ENCODE data around the gene ADSL. TPM values are rescaled to one million over a fixed set of nuclear protein-coding genes. Genes with fewer than 3 reads are reported as not detected.

Gene ADSL
- total RNA-seq, 1 donor from 2014 or later, result 52.3 TPM

DNA sequence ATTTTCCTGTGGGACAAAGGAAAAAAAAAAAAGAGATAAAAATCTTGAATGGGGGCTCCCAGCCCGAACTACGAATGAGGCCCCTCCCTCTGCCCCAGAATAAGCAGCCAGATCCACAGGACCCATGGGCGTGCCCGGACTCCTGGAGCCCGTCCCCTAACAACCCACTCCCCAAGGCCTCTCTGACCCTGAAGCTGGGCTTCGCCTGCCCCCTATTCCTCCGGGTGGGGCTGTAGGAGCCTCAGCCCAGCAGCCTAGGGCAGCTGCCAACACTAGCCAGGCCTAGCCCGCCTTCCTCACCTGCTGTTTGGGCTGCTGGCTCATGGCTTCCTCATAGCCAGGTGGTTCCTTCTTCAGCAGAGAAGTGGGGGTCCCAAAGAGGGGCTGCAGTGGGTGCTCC lies 70.7 kb downstream of the ADSL start:
- DNase-seq (ENCODE audit: low spot score), result no peak

DNA sequence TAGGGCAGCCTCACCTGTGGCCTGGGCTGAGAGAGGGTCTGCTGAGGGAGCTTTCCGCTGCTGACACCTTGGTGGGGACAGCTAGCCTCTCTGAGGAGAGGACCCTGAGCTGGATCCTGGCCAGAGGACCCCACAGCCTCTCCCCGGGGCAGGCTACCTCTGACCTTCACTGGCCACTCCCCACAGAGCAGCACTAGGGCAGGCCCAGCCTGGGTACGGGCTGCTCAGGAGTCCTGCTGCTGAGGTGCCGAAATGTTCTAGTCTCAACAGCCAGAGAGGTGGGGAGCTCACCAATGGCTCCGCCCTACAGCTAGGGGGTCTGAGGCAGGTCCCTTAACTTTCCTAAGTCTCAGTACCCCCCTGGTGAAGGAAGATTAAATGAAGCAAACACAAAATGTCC lies 71.6 kb downstream of the ADSL start:
- DNase-seq (ENCODE audit: low spot score), result no peak

GRCh38 chr22:40418366-40419201 lies 72.3 kb downstream of the ADSL start:
- DNase-seq (ENCODE audit: low spot score), result no peak

GRCh38 chr22:40419718-40420117 lies 73.4 kb downstream of the ADSL start:
- DNase-seq (ENCODE audit: low spot score), result no peak

GRCh38 chr22:40420341-40421081 lies 74.2 kb downstream of the ADSL start:
- DNase-seq (ENCODE audit: low spot score), result no peak

- DNase-seq (ENCODE audit: low spot score), result no peak
These were observed 74.7 kb downstream of the ADSL start for GRCh38 chr22:40421082-40421350.

DNA sequence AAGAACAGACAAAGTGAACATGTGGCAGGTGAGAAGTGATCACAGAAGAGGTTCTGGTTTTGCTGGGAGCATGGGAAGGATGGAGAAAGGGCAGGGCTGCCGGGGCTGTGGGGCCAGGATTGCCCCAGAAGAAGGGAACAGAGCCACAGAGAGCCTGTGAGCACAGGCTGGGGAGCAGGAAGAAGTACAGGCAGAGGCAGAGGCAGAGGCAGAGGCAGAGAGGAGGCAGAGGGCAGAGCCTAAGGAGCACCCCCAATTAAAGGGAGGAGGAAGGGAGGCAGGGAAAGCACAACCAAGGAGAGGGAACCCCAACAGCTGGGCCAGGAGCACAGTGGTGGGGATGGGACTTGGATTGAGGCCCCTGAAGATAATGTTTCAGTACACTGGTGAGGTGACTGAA lies 75.6 kb downstream of the ADSL start:
- DNase-seq (ENCODE audit: low spot score), result no peak

DNA sequence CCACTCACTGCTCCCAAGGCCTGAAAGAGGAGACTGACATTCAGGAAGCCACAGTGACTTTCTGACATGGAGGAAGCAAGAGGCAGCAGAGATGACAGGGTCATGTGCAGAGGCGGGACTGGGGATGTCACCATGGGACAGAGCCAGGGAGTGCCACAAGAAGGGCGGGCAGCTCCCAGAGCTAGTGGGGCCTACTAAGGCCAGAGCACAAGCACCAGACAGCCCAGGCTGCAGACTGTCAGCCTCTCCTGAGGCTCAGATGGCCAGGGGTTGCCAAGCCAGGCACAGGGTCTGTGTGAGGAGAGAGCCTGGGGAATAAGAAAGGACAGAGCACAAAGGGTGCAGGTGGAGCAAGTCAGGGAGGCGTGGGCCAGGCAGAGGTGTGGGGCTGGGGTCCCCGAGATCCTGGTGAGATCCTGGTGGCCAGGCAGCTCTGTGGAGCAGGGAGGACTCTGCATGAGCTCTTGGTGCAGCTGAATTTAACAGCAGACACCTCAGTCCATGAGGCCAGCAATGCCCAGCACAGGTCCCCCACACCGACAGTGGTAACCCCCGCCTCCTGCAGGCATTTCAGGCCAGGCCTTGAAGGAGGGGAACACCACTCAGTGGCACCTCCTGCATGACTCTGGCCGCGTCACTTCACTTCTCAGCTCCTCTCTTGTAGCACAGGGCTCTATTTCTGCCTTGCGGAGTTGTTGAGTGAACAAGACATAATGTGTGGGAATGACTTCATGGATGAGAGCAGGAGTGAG lies 76.4 kb downstream of the ADSL start:
- DNase-seq (ENCODE audit: low spot score), result no peak

- no peak for DNase-seq (ENCODE audit: low spot score)
These were observed 77.0 kb downstream of the ADSL start for GRCh38 chr22:40423310-40423688.

DNA sequence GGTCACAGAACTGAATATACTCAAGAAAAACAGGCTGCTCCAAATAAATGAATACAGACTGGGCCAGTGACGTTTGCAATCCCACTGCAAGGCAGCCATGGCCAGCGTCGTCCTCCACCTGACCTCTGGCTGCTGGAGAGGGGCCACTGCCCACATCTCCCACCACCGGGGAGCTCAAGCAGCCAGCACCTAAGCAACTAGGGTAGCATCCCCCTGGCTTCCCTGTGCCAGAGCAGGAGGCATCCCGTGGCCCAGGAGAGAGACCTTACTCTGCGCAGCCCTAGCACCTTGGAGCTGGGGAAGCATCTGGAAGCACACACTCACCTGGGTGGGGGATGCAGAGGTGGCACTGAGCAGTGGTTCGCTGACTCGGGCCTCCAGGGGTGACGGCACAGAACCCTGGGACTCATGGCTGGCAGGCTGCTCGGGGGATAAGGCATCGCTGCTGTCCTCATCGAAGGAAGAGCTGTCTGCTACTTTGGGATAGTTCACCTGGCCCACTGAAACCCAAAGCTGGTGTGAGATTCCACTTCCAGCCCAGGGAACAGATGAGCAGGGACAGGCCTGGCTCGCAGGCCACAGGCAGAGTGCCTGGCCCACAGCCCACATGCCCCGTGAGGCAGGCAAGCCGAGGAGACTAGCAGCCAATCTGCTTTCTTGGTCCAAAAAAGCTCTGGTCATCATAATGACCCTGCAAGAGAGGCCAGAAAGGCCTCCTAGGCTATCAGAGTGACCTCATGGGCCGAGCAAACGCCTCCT lies 77.8 kb downstream of the ADSL start:
- DNase-seq (ENCODE audit: low spot score), result no peak

- no peak for DNase-seq (ENCODE audit: low spot score)
These were observed 78.8 kb downstream of the ADSL start for GRCh38 chr22:40425082-40425481.

GRCh38 chr22:40426594-40427333 lies 80.5 kb downstream of the ADSL start:
- no peak for DNase-seq (ENCODE audit: low spot score)

DNA sequence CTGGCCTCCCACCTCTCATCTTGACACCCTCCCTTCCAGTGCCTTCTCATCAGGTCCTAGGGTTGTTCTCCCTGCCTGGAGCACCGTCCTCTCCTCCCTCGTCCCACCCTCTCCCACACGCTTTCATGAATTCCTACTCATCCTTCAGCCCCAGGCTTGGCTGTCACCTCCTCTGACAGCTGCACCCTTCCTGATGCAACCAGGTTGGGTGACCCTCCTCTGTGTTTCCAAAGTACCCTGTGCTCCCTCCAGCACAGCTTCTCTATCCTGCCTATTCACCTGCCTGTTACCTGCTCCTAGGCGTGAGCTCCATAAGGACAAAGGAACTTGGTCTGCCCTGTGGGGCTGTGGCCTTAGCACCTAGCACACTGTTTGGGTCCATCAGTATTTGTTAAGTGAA lies 82.5 kb downstream of the ADSL start:
- DNase-seq (ENCODE audit: low spot score), result no peak

DNA sequence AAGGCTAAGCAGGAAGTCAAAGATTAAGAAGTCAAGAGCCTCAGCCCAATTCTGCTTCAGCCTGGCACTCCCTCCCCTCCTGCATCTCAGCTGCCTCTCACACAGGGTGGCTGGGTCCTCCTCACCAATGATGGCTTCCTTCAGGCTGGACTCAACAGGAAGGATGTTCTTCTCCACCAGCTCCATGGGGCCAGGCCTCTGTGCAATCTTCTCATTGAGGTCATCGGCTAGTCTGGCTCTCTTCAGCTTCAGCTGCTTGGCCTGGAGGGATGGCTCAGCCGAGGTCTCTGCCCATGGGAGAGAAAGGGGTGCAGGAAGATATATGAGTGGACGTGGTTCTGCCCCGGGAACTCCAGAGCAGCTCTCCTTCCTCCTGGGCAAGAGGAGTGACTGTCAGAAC lies 83.2 kb downstream of the ADSL start:
- no peak for DNase-seq (ENCODE audit: low spot score)

- no peak for DNase-seq (ENCODE audit: low spot score)
These were observed 84.7 kb downstream of the ADSL start for GRCh38 chr22:40430991-40431390.

GRCh38 chr22:40432157-40432556 lies 85.9 kb downstream of the ADSL start:
- DNase-seq (ENCODE audit: low spot score), result no peak

DNA sequence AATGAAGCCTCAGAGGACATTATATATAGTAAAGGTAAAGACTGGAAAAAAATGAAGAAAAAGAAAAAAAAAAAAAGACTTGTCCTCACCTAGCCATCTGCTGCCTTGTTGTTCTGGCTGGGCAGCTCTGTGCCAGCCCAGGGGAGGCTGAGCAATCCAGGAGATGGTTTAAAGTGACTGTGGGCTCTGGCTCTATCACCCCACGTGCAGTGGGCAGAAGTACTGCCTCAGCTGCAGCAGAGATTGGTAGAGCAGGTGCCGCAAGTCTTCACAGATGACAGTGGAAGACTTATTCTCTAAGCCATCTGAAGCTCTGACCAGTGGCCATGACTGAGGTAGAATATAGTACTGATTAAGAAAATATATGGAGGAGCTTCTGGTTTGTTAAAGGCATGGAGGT lies 86.3 kb downstream of the ADSL start:
- DNase-seq (ENCODE audit: low spot score), result no peak

DNA sequence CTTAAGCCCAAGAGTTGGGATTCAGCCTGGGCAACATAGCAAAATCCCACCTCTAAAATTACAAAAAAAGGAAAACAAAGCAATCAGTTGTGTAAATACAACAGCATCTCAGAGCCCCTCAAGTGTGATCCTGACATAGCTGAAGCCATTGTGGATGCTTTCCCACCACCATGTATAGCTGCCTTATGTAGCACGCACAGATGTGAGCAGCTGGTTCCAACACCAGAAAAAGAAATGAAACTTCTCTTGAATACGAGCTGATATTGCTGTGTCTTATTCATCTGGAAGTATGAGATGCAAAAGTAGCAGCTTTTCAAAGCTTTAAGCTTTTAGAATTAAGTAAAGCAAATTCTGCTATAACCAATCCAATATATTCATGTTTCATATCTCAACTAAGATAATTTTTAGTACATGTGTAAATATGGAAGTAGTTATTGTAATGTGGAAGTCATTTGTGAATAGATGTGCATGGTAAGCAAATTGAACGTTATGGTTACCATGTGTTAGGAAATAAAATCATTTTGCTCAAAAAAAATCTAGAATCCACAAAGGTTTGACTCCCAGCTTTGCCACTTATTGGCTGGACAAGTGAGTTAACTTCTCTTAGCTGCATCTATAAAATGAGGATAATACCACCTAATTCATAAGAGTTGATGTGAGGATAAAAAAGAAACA lies 87.3 kb downstream of the ADSL start:
- no peak for DNase-seq (ENCODE audit: low spot score)

DNA sequence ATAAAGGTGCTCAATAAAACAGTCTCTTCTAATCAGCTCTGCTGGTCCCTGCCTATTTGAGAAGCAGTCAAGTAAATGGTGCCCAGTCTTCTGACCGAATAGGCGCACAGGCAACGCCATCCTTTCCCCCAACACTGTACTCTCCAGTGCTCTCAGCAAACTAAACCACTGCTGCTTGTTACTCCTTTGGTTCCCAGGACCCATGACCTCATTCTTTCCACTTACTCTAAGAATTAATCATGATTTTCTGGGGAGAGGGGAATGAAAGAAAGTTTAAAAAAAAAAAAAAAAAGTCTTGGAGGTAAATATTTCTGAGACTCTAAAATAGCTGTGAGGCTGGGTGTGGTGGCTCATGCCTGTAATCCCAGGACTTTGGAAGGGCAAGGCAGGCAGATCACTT lies 87.8 kb downstream of the ADSL start:
- no peak for DNase-seq (ENCODE audit: low spot score)

DNA sequence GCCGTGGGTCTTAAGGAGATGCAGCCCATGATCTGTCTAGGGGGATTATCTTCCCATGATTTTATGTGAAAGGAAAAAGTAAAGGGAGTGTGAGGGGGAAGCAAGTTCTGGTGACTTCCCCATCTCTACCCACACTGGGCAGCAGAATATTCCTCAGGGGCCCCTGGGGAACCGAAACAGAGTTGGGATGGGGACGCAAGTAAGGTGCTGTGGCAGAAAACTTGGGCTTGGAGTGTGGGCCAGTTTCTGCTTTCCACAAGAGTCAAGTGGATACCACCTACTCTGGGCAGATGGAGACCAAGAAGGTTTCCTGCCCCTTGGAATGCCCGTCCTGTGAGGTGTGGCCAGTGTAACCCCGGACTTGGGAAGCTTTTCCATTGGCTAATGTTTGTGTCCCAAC lies 88.4 kb downstream of the ADSL start:
- no peak for DNase-seq (ENCODE audit: low spot score)

Data from ureter (tissue), 1 donor.